ENCODE data around the gene ADAM11.
A peak's percentile ranks its signal among the peaks of the same experiment; 100 is the strongest.
"Not testable (repeated sequence)": the region's sequence is repeated elsewhere in the genome, so short reads cannot be mapped to it uniquely, and the experiment has no call there.

ADAM11 gene

GRCh38 chr17:44758414-44759085, at the start of gene ADAM11:
TSS of gene ADAM11 (plus strand) at chr17:44758988. CDS start at chr17:44759200, 212 bp downstream.
- no peak for DNase-seq

DNA sequence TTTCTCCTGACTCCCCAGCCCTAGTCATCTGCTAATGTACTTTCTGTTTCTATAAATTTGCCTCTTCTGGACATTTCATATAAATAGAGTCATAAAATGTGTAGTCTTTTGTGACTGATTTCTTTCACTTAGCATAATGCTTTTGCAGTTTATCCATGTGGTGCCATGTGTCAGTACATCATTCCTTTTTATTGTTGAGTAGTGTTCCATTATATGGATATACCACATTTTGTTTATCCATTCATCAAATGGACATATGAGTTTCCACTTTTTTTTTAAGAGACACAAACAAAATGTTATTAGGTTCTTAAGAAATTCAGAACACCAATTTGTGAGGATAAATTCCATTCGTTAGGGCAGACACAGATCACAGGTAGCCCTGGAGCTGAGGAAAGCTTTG, 39.3 kb upstream of the ADAM11 start:
- no peak for DNase-seq

DNA sequence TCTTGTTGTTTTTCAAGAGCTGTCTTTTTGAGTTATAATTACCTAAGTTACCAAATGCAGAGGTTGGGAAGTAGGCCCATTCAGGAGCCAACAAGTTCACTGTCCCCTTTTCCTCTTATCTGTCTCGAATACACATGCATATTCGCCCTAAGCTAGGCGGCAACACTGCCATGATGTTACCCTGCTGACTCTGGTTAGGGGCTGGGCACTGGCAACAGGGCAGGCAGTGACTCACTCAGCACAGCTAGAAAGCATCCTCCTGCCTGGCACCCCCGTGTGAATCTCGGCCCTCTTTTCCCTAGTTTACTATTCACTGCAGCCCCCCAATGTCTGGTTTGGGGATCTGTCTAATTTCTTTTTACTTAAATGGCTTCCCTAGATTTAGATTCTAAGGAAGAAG, 36.5 kb upstream of the ADAM11 start:
- no peak for DNase-seq

DNA sequence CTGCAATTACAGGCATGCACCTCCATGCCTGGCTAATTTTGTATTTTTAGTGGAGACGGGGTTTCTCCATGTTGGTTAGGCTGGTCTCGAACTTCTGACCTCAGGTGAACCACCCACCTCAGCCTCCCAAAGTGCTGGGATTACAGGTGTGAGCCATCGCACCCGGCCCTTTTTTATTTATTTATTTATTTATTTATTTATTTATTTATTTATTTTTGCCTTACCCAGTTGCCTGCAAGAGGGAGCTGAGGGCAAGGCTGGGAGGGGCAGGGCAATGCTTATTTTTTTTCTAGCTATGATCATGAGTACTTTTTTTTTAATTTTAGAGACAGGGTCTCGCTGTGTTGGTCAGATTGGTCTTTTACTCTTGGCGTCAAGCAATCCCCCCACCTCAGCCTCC, 32.7 kb upstream of the ADAM11 start:
- not testable (repeated sequence) for DNase-seq

DNA sequence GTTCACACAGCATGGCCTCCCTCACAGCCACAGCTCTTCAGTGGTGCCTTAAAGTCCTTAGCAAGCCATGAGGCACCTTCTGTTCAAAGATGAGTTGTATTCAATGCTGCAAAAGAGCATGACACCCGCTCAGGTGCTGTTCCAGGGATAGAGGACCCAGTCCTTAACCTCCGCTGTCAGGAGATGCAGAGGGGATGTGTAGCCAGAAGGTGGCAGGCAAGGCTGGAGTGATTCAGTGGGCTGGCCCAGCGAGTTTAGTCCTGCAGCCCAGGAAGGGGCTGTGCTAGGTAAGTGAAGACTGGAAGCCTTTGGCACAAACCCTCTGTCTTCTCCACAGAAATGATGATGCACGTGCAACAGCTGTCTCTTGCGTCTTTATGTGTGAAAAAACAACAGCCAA, 25.0 kb upstream of the ADAM11 start:
- DNase-seq: no peak

- no peak for DNase-seq
These were observed 24.5 kb upstream of the ADAM11 start for GRCh38 chr17:44734272-44734671.

DNA sequence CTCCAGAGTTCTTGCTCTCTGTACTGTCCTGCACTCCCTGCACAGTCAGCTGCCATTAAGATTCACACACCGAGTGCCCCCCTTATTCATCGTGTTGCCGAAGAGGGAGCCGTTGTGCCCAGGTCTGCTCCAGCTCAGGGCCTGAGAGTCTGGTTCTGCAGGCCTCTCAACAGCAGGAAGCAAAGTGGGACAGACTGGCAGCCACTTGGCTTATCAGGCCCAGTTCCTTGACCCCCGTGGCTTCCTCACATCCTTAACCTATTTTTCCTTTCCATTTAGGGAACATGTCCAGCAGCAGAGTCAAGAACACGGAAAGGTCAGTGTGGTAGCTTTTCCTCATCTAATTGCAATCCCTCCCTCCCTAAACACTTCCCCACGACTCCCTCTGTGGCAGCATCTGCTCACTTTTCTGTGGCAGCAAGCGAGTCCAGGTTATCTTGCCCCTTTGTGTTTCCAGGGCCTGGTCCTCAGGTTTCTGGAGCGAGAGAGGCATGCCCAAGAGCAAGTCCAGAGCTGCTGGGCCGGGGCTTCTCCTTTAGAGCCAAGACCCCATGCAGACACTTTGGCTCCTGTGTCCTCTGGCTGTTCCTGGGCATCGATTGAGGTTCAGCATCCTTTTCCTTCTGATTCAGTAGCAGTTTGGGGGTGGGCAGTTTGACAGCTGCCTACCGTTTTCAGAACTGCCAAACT, 22.1 kb upstream of the ADAM11 start:
- DNase-seq: no peak

DNA sequence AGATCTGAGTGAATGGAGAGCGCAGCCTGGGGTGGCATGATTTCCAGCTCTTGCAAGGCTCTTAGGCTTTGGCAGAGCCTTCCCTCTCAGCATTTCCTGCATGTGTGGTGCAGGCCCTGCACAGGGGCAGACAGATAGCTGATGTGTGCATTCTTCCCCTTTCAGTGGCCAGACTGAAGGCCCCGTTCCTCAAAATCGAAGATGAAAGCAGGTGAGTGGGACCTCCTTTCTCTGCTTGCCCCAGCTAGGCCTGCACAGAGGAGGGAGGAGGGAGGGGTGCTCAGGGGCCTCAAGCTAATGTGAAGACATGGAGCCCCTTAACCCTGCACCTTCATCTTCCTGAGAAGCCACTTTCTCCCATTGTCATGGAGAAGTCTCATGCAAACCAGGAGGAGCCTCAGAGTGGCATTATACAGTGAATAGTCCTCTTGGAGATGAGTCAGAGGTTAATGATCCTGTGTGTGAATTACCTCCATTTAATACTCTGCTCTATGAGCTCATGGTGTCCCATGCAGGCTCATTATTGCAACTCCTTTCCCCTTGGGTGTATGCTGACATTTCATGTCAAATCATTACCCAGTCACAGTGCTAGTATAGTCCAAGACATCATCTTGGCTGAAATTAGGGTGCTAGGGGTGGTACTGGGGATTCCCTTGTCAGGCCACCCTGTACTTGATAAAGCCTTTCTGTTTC, 20.4 kb upstream of the ADAM11 start:
- DNase-seq: peak in 1 of 2 donors; percentile 2

DNA sequence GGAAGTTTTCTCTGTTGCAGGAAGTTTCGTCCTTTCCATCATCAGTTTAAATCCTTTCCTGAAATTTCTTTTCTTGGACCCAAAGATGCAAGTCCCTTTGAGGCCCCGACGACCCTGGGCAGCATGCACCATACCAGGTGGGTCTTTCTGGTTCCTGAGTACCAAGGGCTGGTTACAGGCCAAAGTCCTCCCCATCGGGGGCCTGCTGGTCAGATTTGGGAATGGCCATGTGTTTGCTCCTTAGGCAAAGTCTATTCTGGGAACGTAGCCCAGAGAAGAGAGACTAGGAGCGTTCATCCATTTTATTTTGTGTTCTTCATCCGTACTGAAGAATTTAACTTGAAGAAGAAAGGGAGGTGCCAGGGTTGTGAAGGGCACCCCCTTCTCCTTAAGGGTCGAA, 17.5 kb upstream of the ADAM11 start:
- DNase-seq: no peak

DNA sequence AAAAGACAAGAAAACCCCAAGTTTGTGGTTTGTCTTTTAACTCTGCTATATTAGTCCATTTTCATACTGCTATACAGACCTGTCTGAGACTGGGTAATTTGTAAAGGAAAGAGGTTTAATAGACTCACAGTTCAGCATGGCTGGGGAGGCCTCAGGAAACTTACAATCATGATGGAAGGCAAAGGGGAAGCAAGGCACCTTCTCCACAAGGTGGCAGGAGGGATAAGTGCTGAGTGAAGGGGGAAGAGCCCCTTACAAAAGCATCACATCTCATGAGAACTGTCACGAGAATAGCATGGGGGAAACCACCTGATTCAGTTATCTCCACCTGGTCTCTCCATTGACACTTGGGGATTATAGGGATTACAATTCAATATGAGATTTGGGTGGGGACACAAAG, 13.5 kb upstream of the ADAM11 start:
- DNase-seq: no peak

DNA sequence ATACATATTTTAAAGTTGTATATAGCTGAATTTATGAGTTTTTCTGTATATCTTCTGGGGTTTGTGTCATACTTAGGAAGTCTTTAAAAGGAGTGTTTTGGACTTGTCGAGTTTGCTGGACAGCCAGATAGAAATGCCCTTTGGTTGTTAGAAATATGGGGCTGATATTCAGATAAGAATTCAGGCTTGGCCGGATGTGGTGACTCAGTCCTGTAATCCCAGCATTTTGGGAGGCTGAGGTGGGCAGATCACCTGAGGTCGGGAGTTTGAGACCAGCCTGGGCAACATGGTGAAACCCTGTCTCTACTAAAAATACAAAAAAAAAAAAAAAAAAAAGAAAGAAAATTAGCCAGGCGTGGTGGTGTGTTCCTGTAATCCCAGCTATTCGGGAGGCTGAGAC, 13.1 kb upstream of the ADAM11 start:
- not testable (repeated sequence) for DNase-seq

DNA sequence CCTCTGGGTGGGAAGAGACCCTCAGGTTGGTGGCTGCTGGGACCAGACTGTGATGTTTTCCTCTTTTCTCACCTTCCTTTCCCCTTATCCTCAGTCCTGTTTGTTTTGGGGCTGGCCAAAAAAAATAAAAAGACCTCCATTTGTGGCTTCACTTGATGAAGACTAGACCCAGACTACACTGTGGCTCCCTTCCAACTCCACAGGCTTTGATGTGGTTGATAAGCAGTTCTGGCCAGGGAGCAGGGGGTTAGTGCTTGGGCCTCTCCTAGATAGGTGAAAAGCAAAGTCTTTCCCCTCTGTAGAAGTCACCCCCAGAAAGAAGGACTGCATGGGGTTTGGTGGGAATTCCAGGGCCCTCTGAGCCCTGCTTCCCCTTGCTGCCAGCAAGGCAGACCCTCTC, 11.2 kb upstream of the ADAM11 start:
- DNase-seq: no peak

DNA sequence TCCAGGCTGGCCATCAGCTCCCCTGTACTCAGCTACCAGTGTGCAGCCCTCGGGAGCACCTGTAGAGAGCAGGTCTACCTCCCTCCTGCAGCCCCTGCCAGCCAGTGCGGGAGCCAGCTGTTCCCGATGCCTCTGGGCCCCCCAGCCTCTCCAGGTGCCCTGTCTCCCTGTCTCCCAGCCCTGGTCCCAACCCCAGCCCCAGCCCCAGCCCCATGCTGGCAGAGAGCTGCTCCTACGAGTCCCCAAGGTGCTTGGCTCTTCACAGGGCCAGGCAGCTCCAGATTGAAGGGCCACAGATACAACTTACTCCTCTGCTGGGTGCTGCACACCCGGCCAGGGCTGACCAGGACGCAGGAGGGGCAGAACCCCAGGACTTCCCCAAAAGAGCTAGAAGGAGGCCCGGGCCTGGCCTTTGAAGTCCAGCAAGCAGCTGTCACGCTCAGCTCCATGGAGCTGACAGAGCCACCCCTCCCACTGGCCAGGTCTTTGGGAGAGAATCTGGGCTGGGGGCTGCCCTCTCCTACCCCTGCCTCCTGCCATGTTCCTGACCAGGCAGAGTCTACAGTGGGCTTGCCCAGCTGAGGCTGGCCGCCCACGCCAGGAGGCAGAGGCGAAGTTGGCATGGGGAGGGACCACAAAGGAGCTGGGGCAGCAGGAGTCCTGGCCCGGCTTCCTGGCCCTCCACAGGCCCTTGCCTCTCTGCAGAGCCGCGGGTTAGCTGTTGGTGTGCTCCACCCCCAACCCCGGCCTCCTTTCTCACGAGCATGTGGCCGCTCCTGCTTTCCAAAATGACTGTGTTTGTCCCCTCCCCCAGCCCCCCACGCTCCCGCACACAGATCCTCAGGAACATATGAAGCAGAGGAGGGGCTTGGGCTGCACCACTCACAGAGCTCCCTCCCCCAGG, 9.5 kb upstream of the ADAM11 start:
- DNase-seq: no peak

DNA sequence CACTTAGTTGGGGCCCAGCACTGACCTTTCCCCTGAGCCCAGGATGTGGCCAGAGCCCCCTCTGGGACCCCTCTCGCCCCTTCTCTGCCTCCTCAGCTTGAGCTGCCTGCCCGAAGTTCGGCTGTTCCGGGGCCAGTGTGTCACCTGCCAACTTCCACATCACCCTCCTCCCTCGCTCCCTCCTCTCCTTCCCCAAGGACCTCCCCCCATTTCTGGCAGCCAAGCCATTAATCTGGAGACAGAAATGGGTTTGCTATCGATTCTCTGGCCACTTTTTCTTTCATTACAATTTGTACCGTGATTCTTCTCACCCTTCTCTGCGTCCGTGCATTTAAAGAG, 8.8 kb upstream of the ADAM11 start:
- no peak for DNase-seq

- DNase-seq: no peak
These were observed 7.5 kb upstream of the ADAM11 start for GRCh38 chr17:44751331-44751730.

DNA sequence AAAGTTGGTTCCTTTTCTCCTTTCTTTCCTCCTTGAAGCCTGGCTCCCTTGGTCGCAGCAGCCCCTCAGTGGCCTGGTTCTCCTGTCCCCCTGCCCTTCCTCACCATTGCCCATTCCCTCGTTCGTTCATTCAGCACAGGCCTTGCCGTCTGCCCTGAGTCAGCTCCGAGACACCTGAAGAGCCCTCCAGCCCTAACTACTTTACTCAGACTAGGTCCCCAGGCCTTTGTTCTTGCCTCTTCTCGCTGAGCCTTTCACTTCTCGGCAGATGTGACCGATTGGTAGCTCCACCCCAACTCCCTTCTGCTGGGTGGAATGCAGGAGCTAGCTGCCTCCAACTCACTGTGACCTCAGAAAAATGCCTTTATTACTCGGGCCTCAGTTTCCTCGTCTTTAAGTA, 7.0 kb upstream of the ADAM11 start:
- DNase-seq: no peak

- no peak for DNase-seq
These were observed 5.6 kb upstream of the ADAM11 start for GRCh38 chr17:44752953-44753861.

DNA sequence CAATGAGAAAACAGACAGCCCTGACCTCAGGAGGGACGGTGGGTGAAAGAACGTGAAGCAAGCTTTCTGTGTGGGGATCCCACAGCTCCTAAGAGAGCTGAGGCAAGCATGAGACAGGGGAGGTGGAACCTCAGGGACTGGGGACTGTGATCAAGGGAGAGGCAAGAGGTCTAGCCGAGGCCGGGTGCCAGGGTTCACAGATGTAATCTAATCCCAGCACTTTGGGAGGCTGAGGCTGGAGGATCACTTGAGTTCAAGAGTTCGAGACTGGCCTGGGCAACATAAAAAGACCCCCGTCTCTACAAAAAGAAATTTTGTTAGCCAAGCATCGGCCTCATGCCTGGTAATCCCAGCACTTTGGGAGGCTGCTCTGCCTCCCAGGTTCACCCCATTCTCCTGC, 4.5 kb upstream of the ADAM11 start:
- no peak for DNase-seq

- DNase-seq: not testable (repeated sequence)
These were observed 3.6 kb upstream of the ADAM11 start for GRCh38 chr17:44755180-44755579.

- DNase-seq: no peak
These were observed 1.5 kb upstream of the ADAM11 start for GRCh38 chr17:44757045-44757917.

DNA sequence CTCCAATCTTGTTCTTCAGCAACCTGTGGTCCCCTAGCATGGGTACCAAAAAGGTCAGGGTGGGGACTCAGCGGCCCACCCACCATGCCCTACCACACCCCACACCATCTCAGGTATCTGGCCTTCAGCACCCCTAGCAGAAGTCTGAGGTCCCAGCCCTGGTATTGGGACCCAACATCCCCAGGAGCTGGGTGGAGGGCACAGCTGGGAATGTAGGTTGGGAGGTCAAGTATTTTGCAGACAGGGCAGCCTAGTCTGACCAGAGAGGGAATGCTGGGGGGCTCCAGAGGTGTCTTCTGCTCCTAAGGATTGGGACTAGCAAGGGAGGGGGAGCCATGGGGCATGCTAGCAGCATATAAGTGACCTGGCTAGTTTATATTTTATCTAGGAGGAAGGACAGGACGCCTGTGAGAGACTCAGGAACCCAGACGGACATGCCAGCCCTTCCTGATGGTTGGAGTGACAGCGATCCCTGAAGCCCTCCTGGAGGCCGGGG, 822 bp upstream of the ADAM11 start:
- DNase-seq: no peak

All from inflammatory macrophage treated with lipopolysaccharide for 1 hour (primary cell).